H9 (cell line): Measurements from ENCODE around the gene SH3GL1. TPM values are rescaled to one million over a fixed set of nuclear protein-coding genes. Genes with fewer than 3 reads are reported as not detected.

Experiments
- DNase-seq: peaks from one replicate; pipeline ENCODE4 v3.0.0-alpha.2; 2017
- H2AFZ ChIP-seq: one replicate; pipeline ENCODE4 v1.6.1; 2013; ENCODE audit warnings: mild to moderate bottlenecking, low read length, control low read depth, moderate library complexity
- H2AK5ac ChIP-seq: 2 replicates; pipeline ENCODE4 v1.6.1; 2013; ENCODE audit warnings: low read length, control low read depth, mixed read lengths; ENCODE audit not compliant: insufficient read length
- H2BK120ac ChIP-seq: one replicate; pipeline ENCODE4 v1.6.1; 2013; ENCODE audit warnings: low read depth, mild to moderate bottlenecking, low read length, control low read depth, inconsistent platforms; ENCODE audit not compliant: poor library complexity, severe bottlenecking
- H2BK12ac ChIP-seq: 2 replicates; pipeline ENCODE4 v1.6.1; 2013; ENCODE audit warnings: low read length, control low read depth, mixed read lengths, low read depth; ENCODE audit not compliant: insufficient read length
- H2BK15ac ChIP-seq: 2 replicates; pipeline ENCODE4 v1.6.1; 2013; ENCODE audit warnings: low read depth, low read length, control low read depth
- H2BK20ac ChIP-seq: one replicate; pipeline ENCODE4 v1.6.1; 2013; ENCODE audit warnings: low read depth, mild to moderate bottlenecking, low read length, control low read depth, inconsistent platforms; ENCODE audit not compliant: poor library complexity, severe bottlenecking
- H2BK5ac ChIP-seq: 2 replicates; pipeline ENCODE4 v1.6.1; 2013; ENCODE audit warnings: low read length, control low read depth, mixed read lengths; ENCODE audit not compliant: insufficient read length
- H3K14ac ChIP-seq: 2 replicates; pipeline ENCODE4 v1.6.1; 2013; ENCODE audit warnings: low read length, control low read depth; ENCODE audit not compliant: insufficient read depth
- H3K18ac ChIP-seq: 2 replicates; pipeline ENCODE4 v1.6.1; 2013; ENCODE audit warnings: low read depth, mild to moderate bottlenecking, mixed read lengths, low read length, control low read depth; ENCODE audit not compliant: insufficient read length
- H3K23ac ChIP-seq: 2 replicates; pipeline ENCODE4 v1.6.1; 2013; ENCODE audit warnings: low read length, control low read depth, mixed read lengths, low read depth; ENCODE audit not compliant: insufficient read length
- H3K23me2 ChIP-seq: 2 replicates; pipeline ENCODE4 v1.6.1; 2013; ENCODE audit warnings: low read depth, mild to moderate bottlenecking, mixed read lengths, low read length, control low read depth; ENCODE audit not compliant: insufficient read length, poor library complexity, severe bottlenecking
- H3K27ac ChIP-seq: 2 replicates; pipeline ENCODE4 v1.5.1; 2013; ENCODE audit warnings: low read length, control low read depth, mixed read lengths, low read depth; ENCODE audit not compliant: insufficient read length
- H3K27me3 ChIP-seq: 2 replicates; pipeline ENCODE4 v1.6.1; 2013; ENCODE audit warnings: low read length, control low read depth, inconsistent platforms; ENCODE audit not compliant: insufficient read depth
- H3K4ac ChIP-seq: 2 replicates; pipeline ENCODE4 v1.6.1; 2013; ENCODE audit warnings: low read depth, mild to moderate bottlenecking, control low read depth, inconsistent platforms, low read length, moderate library complexity
- H3K4me1 ChIP-seq: 2 replicates; pipeline ENCODE4 v1.6.1; 2013; ENCODE audit warnings: low read length, control low read depth, inconsistent platforms; ENCODE audit not compliant: insufficient read depth
- H3K4me2 ChIP-seq: 2 replicates; pipeline ENCODE4 v1.6.1; 2013; ENCODE audit warnings: low read length, control low read depth, mixed read lengths; ENCODE audit not compliant: insufficient read length, insufficient read depth
- H3K56ac ChIP-seq: 2 replicates; pipeline ENCODE4 v1.6.1; 2013; ENCODE audit warnings: low read depth, mild to moderate bottlenecking, mixed read lengths, low read length, control low read depth; ENCODE audit not compliant: insufficient read length
- H3K79me1 ChIP-seq: 2 replicates; pipeline ENCODE4 v1.6.1; 2013; ENCODE audit warnings: low read depth, mild to moderate bottlenecking, moderate library complexity, low read length, control low read depth, inconsistent platforms; ENCODE audit not compliant: insufficient read depth, poor library complexity, severe bottlenecking
- H3K79me2 ChIP-seq: 2 replicates; pipeline ENCODE4 v1.6.1; 2013; ENCODE audit warnings: low read length, control low read depth, inconsistent platforms; ENCODE audit not compliant: insufficient read depth
- H3K9ac ChIP-seq: 2 replicates; pipeline ENCODE4 v1.6.1; 2013; ENCODE audit warnings: low read length, control low read depth, mixed read lengths; ENCODE audit not compliant: insufficient read length; ENCODE audit errors: extremely low read depth
- H3K9me3 ChIP-seq: one replicate; pipeline ENCODE4 v1.6.1; 2013; ENCODE audit warnings: low read depth, low read length, inconsistent platforms; ENCODE audit not compliant: control insufficient read depth
- H3T11ph ChIP-seq: one replicate; pipeline ENCODE4 v1.6.1; 2013; ENCODE audit warnings: mild to moderate bottlenecking, low read length, control low read depth, inconsistent platforms
- H4K20me1 ChIP-seq: one replicate; pipeline ENCODE4 v1.6.1; 2013; ENCODE audit not compliant: control insufficient read depth, insufficient read length, insufficient read depth
- H4K5ac ChIP-seq: 2 replicates; pipeline ENCODE4 v1.6.1; 2013; ENCODE audit warnings: low read depth, mild to moderate bottlenecking, mixed read lengths, low read length, control low read depth; ENCODE audit not compliant: insufficient read length
- H4K8ac ChIP-seq: replicated peaks from 2 replicates; pipeline ENCODE4 v1.6.1; 2013; ENCODE audit warnings: low read length, control low read depth, mixed read lengths, low read depth; ENCODE audit not compliant: insufficient read length
- H4K91ac ChIP-seq: 2 replicates; pipeline ENCODE4 v1.6.1; 2013; ENCODE audit warnings: low read depth, mild to moderate bottlenecking, moderate library complexity, mixed read lengths, low read length, control low read depth; ENCODE audit not compliant: insufficient read length
- H3K27ac Mint-ChIP-seq, 3 experiments: 2 replicates in 2 of 3; 3 replicates in 1 of 3; pipeline ENCODE4 v1.8.0; 2020 to 2021; ENCODE audit warnings: mixed read lengths in 3 of 3, mild to moderate bottlenecking in 1 of 3, moderate library complexity in 1 of 3
- H3K27me3 Mint-ChIP-seq: 2 replicates; pipeline ENCODE4 v1.8.0; 2021; ENCODE audit warnings: low read depth, mild to moderate bottlenecking, moderate library complexity, mixed read lengths
- H3K36me3 Mint-ChIP-seq, 3 experiments: 2 replicates in 2 of 3; 3 replicates in 1 of 3; pipeline ENCODE4 v1.8.0; 2020 to 2021; ENCODE audit warnings: low read depth in 3 of 3, mixed read lengths in 3 of 3; ENCODE audit not compliant: insufficient read depth in 1 of 3
- H3K4me1 Mint-ChIP-seq, 2 experiments: 2 replicates each; pipeline ENCODE4 v1.8.0; 2020; ENCODE audit warnings: mixed read lengths in 2 of 2
- H3K4me3 Mint-ChIP-seq, 2 experiments: 2 replicates in 1 of 2; 3 replicates in 1 of 2; pipeline ENCODE4 v1.8.0; 2020 to 2021; ENCODE audit warnings: mild to moderate bottlenecking in 2 of 2, mixed read lengths in 2 of 2, moderate library complexity in 1 of 2
- H3K9me3 Mint-ChIP-seq, 2 experiments: 2 replicates in 1 of 2; 3 replicates in 1 of 2; pipeline ENCODE4 v1.8.0; 2020; ENCODE audit warnings: mild to moderate bottlenecking in 2 of 2, mixed read lengths in 2 of 2, moderate library complexity in 1 of 2
- WGBS: extraction: QIAGEN DNeasy Blood & Tissue Kit; methylation state at CpG from one replicate; pipeline ENCODE4 v1.1.7; 2013; ENCODE audit warnings: missing lambda C conversion rate, low lambda C conversion rate, mixed read lengths; ENCODE audit not compliant: insufficient read length; ENCODE audit errors: extremely low coverage; 5-methylcytosine and 5-hydroxymethylcytosine counted together
- total RNA-seq: library from RNA; stranded (reverse); gene quantifications from 2 replicates; pipeline ENCODE4 v1.2.1, GENCODE V29; 2021
- TF ChIP-seq, protein P1 (sequence below): fragments of 200-600 bp; sonication (generic); conservative IDR thresholded peaks from 3 replicates; pipeline ENCODE4 v1.8.0; 2021; ENCODE audit warnings: antibody characterized with exemption, mild to moderate bottlenecking

Gene SH3GL1
- total RNA-seq, 1 experiment from 2014 or later = 85.5 TPM

DNA sequence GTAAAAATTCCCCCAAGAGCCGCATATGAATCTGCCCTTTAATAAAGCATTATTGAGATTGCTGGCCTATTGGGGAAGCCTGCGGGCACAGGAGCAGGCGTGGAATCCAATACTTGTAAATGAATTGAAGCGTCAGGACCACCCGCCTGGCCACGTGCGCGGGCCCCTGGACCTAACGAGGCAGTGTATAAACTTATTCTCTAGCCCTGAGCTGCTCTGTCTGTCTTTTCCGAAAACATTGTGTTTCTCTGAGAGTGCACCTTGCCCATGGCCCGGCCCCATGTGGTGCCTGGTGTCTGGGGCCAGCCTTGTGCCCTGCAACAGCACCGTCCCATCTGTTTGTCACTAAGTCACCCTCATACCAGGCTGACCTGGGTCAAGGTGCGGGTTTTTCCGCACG is 42.8 kb upstream of the SH3GL1 start:
- Histone ChIP-seq H4K8ac (no peak overlapping the region), H2BK5ac (no peak overlapping the region), H2AK5ac (no peak overlapping the region), H3K9ac (no peak overlapping the region), H3K18ac (no peak overlapping the region), H2BK20ac (no peak overlapping the region), H4K5ac (no peak overlapping the region), H3K14ac (no peak overlapping the region), H4K20me1 (peaks cover 2% of the 10 kb centered on the region), H3K79me1 (no peaks in the 10 kb centered on the region), H3K79me2 (no peaks in the 10 kb centered on the region), H3K9me3 (no peaks in the 10 kb centered on the region), H3K23ac (no peak overlapping the region), H3K27ac (no peak overlapping the region), H3K4me1 (no peaks in the 10 kb centered on the region), H3K4me2 (no peak overlapping the region), H3K27me3 (no peaks in the 10 kb centered on the region), H2BK120ac (no peak overlapping the region), H4K91ac (no peak overlapping the region), H3K23me2 (no peaks in the 10 kb centered on the region), H2BK12ac (no peak overlapping the region), H3T11ph (no peak overlapping the region), H2BK15ac (no peak overlapping the region), H2AFZ (no peak overlapping the region), H3K4ac (no peak overlapping the region), H3K56ac (no peak overlapping the region)
- H3K27me3 Mint-ChIP-seq = no peaks in the 10 kb centered on the region; the same call in 1 of the 2 replicates
- H3K4me3 Mint-ChIP-seq = no peak overlapping the region
- TF ChIP-seq, protein P1, sequence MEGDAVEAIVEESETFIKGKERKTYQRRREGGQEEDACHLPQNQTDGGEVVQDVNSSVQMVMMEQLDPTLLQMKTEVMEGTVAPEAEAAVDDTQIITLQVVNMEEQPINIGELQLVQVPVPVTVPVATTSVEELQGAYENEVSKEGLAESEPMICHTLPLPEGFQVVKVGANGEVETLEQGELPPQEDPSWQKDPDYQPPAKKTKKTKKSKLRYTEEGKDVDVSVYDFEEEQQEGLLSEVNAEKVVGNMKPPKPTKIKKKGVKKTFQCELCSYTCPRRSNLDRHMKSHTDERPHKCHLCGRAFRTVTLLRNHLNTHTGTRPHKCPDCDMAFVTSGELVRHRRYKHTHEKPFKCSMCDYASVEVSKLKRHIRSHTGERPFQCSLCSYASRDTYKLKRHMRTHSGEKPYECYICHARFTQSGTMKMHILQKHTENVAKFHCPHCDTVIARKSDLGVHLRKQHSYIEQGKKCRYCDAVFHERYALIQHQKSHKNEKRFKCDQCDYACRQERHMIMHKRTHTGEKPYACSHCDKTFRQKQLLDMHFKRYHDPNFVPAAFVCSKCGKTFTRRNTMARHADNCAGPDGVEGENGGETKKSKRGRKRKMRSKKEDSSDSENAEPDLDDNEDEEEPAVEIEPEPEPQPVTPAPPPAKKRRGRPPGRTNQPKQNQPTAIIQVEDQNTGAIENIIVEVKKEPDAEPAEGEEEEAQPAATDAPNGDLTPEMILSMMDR = no peak
- H3K36me3 Mint-ChIP-seq = peaks cover 24 to 64% (median 51%) of the 10 kb centered on the region in 3 experiments
- WGBS = no CpG with 5 or more reads among the region's 15 CpGs
- peak overlapping the region in 1 of 3 experiments; percentile 67; a peak in 2 of 7 replicates for H3K27ac Mint-ChIP-seq
- DNase-seq = no peak
- no peaks in the 10 kb centered on the region for H3K9me3 Mint-ChIP-seq
- peaks cover under 1 to 5% of the 10 kb centered on the region in 2 experiments; a peak in 2 of 4 replicates for H3K4me1 Mint-ChIP-seq
